Panc1 (cell line): ENCODE data around the gene CPSF2. TPM values are rescaled to one million over a fixed set of nuclear protein-coding genes. Genes with fewer than 3 reads are reported as not detected.

Experiments
- ATAC-seq: fragments of 200-7000 bp; cut with Tn5 transposase; 2 replicates; pipeline ENCODE4 v1.9.1; 2020; ENCODE audit warnings: mild to moderate bottlenecking, moderate library complexity
- BruUV-seq: library from RNA; stranded (reverse); fragments of 400-500 nt; replicated peaks from 2 replicates; lab custom pipeline; 2021; lab: Mats Ljungman, UMichigan
- CTCF ChIA-PET: fragments of 300-600 bp; sonication (Branson Sonifier 250); formaldehyde crosslinking; loops from one replicate; lab custom pipeline; 2022; ENCODE audit warnings: antibody characterized with exemption; lab: Charles Lee
- POLR2A ChIA-PET: fragments of 300-600 bp; sonication (Branson Sonifier 250); formaldehyde crosslinking; loops from one replicate; lab custom pipeline; 2022; ENCODE audit warnings: antibody characterized with exemption; lab: Charles Lee
- DNase-seq: peaks from one replicate; pipeline ENCODE4 v3.0.0-alpha.2; 2010; ENCODE audit warnings: low read depth, low spot score
- H3K27ac ChIP-seq: 2 replicates; pipeline ENCODE4 v1.5.1; 2011; ENCODE audit warnings: mild to moderate bottlenecking, low read length, inconsistent platforms
- H3K27me3 ChIP-seq: fragments of 200-500 bp; sonication (Bioruptor generic); 2 replicates; pipeline ENCODE4 v1.6.0; 2014; ENCODE audit warnings: low read length, inconsistent platforms; ENCODE audit not compliant: control insufficient read depth, insufficient read depth
- H3K36me3 ChIP-seq: fragments of 200-500 bp; sonication (Bioruptor generic); 2 replicates; pipeline ENCODE4 v1.5.1; 2014; ENCODE audit warnings: inconsistent platforms, mild to moderate bottlenecking, low read length, moderate library complexity; ENCODE audit not compliant: control insufficient read depth, insufficient read depth
- H3K4me1 ChIP-seq: 2 replicates; pipeline ENCODE4 v1.5.1; 2011; ENCODE audit warnings: inconsistent platforms, mild to moderate bottlenecking, low read length, moderate library complexity; ENCODE audit not compliant: control insufficient read depth, insufficient read depth
- H3K4me3 ChIP-seq, 2 experiments: 2 replicates each; pipeline ENCODE4 v1.5.1; 2011 to 2012; ENCODE audit warnings: low read depth in 2 of 2, low read length in 2 of 2, mild to moderate bottlenecking in 2 of 2, inconsistent platforms in 1 of 2, moderate library complexity in 1 of 2
- H3K9me3 ChIP-seq: fragments of 200-500 bp; sonication (Bioruptor generic); 2 replicates; pipeline ENCODE4 v1.5.1; 2014; ENCODE audit warnings: low read depth, mild to moderate bottlenecking, inconsistent platforms, low read length, moderate library complexity; ENCODE audit not compliant: control insufficient read depth, insufficient read depth
- POLR2AphosphoS5 ChIP-seq: IDR thresholded peaks from 2 replicates; pipeline ENCODE4 v1.6.1; 2012; ENCODE audit warnings: mild to moderate bottlenecking, low read depth, low read length, moderate library complexity
- SIN3A ChIP-seq: IDR thresholded peaks from 2 replicates; pipeline ENCODE4 v1.6.1; 2012; ENCODE audit warnings: low read depth, mild to moderate bottlenecking, low read length, moderate library complexity, borderline replicate concordance; ENCODE audit not compliant: insufficient read depth
- TCF7L2 ChIP-seq: IDR thresholded peaks from 2 replicates; pipeline ENCODE4 v1.6.1; 2011; ENCODE audit warnings: mild to moderate bottlenecking, low read depth, low read length, inconsistent platforms
- in situ Hi-C: cut with HindIII; loops from 2 replicates; pipeline ENCODE4 v1.10.0; 2016; ENCODE audit warnings: low sequenced_read_pairs, low pct_unique_long_range_greater_than_20kb
- intact Hi-C: fragments of 100-400 bp; cut with micrococcal nuclease; formaldehyde crosslinking; loops from one replicate; pipeline ENCODE4 v1.10.0; 2022; ENCODE audit not compliant: unreplicated experiment
- total RNA-seq: library from RNA; stranded (reverse); gene quantifications from one replicate; pipeline ENCODE4 v1.2.1, GENCODE V29; 2021; ENCODE audit not compliant: unreplicated experiment
- TF ChIP-seq, protein P1 (sequence below): fragments of 450-650 bp; IDR thresholded peaks from 2 replicates; pipeline ENCODE4 v1.5.1; 2017; ENCODE audit warnings: mild to moderate bottlenecking
- TF ChIP-seq, protein P2 (sequence below), 2 experiments: IDR thresholded peaks; 2 replicates each; pipeline ENCODE4 v1.6.1; 2011 to 2012; ENCODE audit warnings: low read depth in 2 of 2, control low read depth in 1 of 2, low read length in 1 of 2, mild to moderate bottlenecking in 1 of 2, moderate library complexity in 1 of 2; ENCODE audit not compliant: insufficient read depth in 1 of 2

Gene CPSF2
- total RNA-seq, 1 experiment from 2014 or later: 62.0 TPM

DNA sequence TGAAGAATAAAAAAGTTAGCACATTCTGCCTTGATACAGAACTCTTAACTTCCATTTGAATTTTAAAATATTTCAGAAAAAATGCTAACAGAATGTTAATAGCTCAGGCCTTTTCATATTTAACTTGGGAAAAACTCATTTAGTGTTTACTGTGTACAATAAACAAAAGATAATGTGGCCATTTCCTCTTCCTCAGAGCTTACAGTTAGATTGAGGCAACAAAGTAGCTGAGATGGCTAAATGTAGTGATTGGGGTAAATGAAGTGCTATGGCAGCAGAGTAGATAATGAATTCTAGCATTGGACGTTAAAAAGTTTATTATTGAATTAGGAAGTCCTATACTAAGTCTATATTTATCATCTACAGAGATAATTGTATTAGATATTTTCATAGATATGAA, 12.7 kb downstream of the CPSF2 start:
- ChIA-PET CTCF (no interaction called here), POLR2A (interaction anchor here (0.6 kb wide), 1 partner anchor 42 kb away, joined by 4 read pairs; no protein-coding TSS in a partner anchor)
- no peak for TF ChIP-seq POLR2AphosphoS5
- TF ChIP-seq SIN3A: no peak
- TF ChIP-seq, protein P1, sequence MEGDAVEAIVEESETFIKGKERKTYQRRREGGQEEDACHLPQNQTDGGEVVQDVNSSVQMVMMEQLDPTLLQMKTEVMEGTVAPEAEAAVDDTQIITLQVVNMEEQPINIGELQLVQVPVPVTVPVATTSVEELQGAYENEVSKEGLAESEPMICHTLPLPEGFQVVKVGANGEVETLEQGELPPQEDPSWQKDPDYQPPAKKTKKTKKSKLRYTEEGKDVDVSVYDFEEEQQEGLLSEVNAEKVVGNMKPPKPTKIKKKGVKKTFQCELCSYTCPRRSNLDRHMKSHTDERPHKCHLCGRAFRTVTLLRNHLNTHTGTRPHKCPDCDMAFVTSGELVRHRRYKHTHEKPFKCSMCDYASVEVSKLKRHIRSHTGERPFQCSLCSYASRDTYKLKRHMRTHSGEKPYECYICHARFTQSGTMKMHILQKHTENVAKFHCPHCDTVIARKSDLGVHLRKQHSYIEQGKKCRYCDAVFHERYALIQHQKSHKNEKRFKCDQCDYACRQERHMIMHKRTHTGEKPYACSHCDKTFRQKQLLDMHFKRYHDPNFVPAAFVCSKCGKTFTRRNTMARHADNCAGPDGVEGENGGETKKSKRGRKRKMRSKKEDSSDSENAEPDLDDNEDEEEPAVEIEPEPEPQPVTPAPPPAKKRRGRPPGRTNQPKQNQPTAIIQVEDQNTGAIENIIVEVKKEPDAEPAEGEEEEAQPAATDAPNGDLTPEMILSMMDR: no peak
- no peak for TF ChIP-seq TCF7L2
- TF ChIP-seq, protein P2, sequence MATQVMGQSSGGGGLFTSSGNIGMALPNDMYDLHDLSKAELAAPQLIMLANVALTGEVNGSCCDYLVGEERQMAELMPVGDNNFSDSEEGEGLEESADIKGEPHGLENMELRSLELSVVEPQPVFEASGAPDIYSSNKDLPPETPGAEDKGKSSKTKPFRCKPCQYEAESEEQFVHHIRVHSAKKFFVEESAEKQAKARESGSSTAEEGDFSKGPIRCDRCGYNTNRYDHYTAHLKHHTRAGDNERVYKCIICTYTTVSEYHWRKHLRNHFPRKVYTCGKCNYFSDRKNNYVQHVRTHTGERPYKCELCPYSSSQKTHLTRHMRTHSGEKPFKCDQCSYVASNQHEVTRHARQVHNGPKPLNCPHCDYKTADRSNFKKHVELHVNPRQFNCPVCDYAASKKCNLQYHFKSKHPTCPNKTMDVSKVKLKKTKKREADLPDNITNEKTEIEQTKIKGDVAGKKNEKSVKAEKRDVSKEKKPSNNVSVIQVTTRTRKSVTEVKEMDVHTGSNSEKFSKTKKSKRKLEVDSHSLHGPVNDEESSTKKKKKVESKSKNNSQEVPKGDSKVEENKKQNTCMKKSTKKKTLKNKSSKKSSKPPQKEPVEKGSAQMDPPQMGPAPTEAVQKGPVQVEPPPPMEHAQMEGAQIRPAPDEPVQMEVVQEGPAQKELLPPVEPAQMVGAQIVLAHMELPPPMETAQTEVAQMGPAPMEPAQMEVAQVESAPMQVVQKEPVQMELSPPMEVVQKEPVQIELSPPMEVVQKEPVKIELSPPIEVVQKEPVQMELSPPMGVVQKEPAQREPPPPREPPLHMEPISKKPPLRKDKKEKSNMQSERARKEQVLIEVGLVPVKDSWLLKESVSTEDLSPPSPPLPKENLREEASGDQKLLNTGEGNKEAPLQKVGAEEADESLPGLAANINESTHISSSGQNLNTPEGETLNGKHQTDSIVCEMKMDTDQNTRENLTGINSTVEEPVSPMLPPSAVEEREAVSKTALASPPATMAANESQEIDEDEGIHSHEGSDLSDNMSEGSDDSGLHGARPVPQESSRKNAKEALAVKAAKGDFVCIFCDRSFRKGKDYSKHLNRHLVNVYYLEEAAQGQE (IDR thresholded peaks at IDR 0.05; ENCODE audit: insufficient read depth in 1 of 2, low read depth in 2 of 2, low read length in 1 of 2): no peak
- no peaks in the 10 kb centered on the region for H3K27me3 ChIP-seq
- no peak overlapping the region for H3K27ac ChIP-seq
- no peaks in the 10 kb centered on the region for H3K9me3 ChIP-seq
- intact Hi-C loops: loop anchor here (5.0 kb wide), 1 partner anchor 323 kb away; no protein-coding TSS in a partner anchor
- peaks cover 34% of the 10 kb centered on the region for H3K36me3 ChIP-seq
- in situ Hi-C loops: no loop called here
- no TSS peak for BruUV-seq
- H3K4me1 ChIP-seq: no peaks in the 10 kb centered on the region
- H3K4me3 ChIP-seq: no peak overlapping the region
- ATAC-seq (no peak), DNase-seq (no peak)

DNA sequence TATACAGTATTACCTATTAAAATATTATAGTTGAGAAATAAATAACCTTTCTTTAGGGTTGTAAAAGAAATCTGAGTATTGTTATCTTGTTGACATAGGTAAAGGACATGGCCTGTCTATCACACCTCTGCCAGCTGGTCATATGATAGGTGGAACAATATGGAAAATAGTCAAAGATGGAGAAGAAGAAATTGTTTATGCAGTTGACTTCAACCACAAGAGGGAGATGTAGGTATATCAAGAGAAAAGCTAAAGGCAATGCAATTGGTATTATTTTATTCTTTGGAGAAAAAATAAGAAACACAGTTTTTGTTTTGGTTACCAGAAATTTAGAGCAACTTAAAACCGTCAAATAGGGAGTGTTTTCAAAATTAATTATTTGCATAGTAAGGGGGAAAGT, 13.5 kb downstream of the CPSF2 start:
- DNase-seq (no peak), ATAC-seq (no peak)
- CTCF ChIA-PET: no interaction called here
- Histone ChIP-seq H3K9me3 (no peaks in the 10 kb centered on the region), H3K4me1 (no peaks in the 10 kb centered on the region), H3K4me3 (no peak overlapping the region), H3K27ac (no peak overlapping the region), H3K27me3 (no peaks in the 10 kb centered on the region), H3K36me3 (peaks cover 34% of the 10 kb centered on the region)
- intact Hi-C loops: no loop called here
- TF ChIP-seq, protein P2 (IDR thresholded peaks at IDR 0.05; ENCODE audit: insufficient read depth in 1 of 2, low read depth in 2 of 2, low read length in 1 of 2): no peak
- TF ChIP-seq, protein P1: peak; percentile 47; the same call in 1 of the 2 replicates
- in situ Hi-C loops: no loop called here
- BruUV-seq: no TSS peak
- POLR2A ChIA-PET: no interaction called here
